ENCODE results near the gene CGB2. TPM values are rescaled to one million over a fixed set of nuclear protein-coding genes. Genes with fewer than 3 reads are reported as not detected.
"Not testable (repeated sequence)": the region's sequence is repeated elsewhere in the genome, so short reads cannot be mapped to it uniquely, and the experiment has no call there.

CGB2 gene
- total and polyA plus RNA-seq, 9 of the 15 experiments (the other 6 are each of a cell fraction or from before 2014, with no cell fraction given): 0.22 TPM; not detected in 8

- peaks cover 0 to 7% of the 10 kb centered on the region in 2 experiments; a peak in 2 of 5 replicates for H3K4me1 ChIP-seq (replicated peaks in 1 of 2; ENCODE audit: control insufficient read depth in 2 of 2, insufficient read depth in 2 of 2, low read length in 2 of 2)
- 5% methylated on average over 17 of the region's 17 CpGs for WGBS (ENCODE audit: insufficient coverage, low coverage, missing lambda C conversion rate)
- no peak overlapping the region for H3K4me2 ChIP-seq (ENCODE audit: insufficient read depth, low read length)
- intact Hi-C loops (cut with micrococcal nuclease): no loop called here
- no peak for ATAC-seq
- TF ChIP-seq XRCC5 (IDR thresholded peaks at IDR 0.05; ENCODE audit: low read depth, low read length) (no peak), TAF9B (IDR thresholded peaks at IDR 0.05; ENCODE audit: partially characterized antibody) (no peak), ELF4 (CRISPR knock-in tag; IDR thresholded peaks at IDR 0.05) (no peak), RREB1 (CRISPR knock-in tag; IDR thresholded peaks at IDR 0.05) (no peak), ZNF507 (tag; conservative IDR thresholded peaks at IDR 0.05) (no peak), ZNF124 (CRISPR knock-in tag; IDR thresholded peaks at IDR 0.05) (no peak), ZBTB1 (CRISPR knock-in tag; IDR thresholded peaks at IDR 0.05; ENCODE audit: borderline replicate concordance, low read depth) (no peak), CBX5 (IDR thresholded peaks at IDR 0.05; ENCODE audit: borderline replicate concordance, low read depth) (no peak), NCOA4 (IDR thresholded peaks at IDR 0.05; ENCODE audit: partially characterized antibody) (no peak), CREM (IDR thresholded peaks at IDR 0.05; ENCODE audit: low read depth) (no peak), MAFG (tag; conservative IDR thresholded peaks at IDR 0.05) (no peak)
- no peak for DNase-seq (ENCODE audit: extremely low read depth in 1 of 4, low spot score in 3 of 4)
- no TSS peak for BruUV-seq (replicated peaks)
- no peak overlapping the region for H3K4me3 ChIP-seq
- ChIA-PET POLR2A (no interaction called here), CTCF (ENCODE audit: low intra/inter-chr PET ratio) (no interaction called here)
- H3K9ac ChIP-seq (ENCODE audit: insufficient read depth in 1 of 2, low read depth in 2 of 2, low read length in 2 of 2): peak overlapping the region in 1 of 2 experiments; percentile 26; a peak in 1 of 4 replicates
- no peaks in the 10 kb centered on the region; a peak in 1 of 5 replicates for H3K27me3 ChIP-seq (ENCODE audit: control insufficient read depth in 2 of 2, insufficient read depth in 2 of 2, low read length in 2 of 2)
- H3K79me2 ChIP-seq (ENCODE audit: control insufficient read depth, insufficient read depth, low read length): no peaks in the 10 kb centered on the region
- in situ Hi-C loops (cut with MboI): no loop called here
- no peaks in the 10 kb centered on the region for H4K20me1 ChIP-seq (replicated peaks; ENCODE audit: control insufficient read depth, insufficient read depth, low read length)
- no peaks in the 10 kb centered on the region for H3K36me3 ChIP-seq (ENCODE audit: control insufficient read depth, insufficient read depth, low read length)
- no peak overlapping the region for H3K27ac ChIP-seq (ENCODE audit: extremely low read depth, low read depth, low read length)
- no peaks in the 10 kb centered on the region for H3K9me1 ChIP-seq (ENCODE audit: control insufficient read depth, insufficient read depth, low read length)
- no peak for FAIRE-seq
- no peak overlapping the region for H2AFZ ChIP-seq (ENCODE audit: low read depth, low read length)
- H3K9me3 ChIP-seq (replicated peaks; ENCODE audit: control insufficient read depth, insufficient read depth, low read depth, low read length): no peaks in the 10 kb centered on the region
Observed at GRCh38 chr19:49042177-49042576, 10.5 kb downstream of the CGB2 start.

GRCh38 chr19:49042666-49043065 lies 11.0 kb downstream of the CGB2 start:
- H3K4me1 ChIP-seq (replicated peaks in 1 of 2; ENCODE audit: control insufficient read depth in 2 of 2, insufficient read depth in 2 of 2, low read length in 2 of 2); H2AFZ ChIP-seq (ENCODE audit: low read depth, low read length); H3K79me2 ChIP-seq (ENCODE audit: control insufficient read depth, insufficient read depth, low read length); H3K4me3 ChIP-seq; H3K36me3 ChIP-seq (ENCODE audit: control insufficient read depth, insufficient read depth, low read length); BruUV-seq (replicated peaks); H3K27me3 ChIP-seq (ENCODE audit: control insufficient read depth in 2 of 2, insufficient read depth in 2 of 2, low read length in 2 of 2); intact Hi-C loops (cut with micrococcal nuclease); H3K9me1 ChIP-seq (ENCODE audit: control insufficient read depth, insufficient read depth, low read length); POLR2A ChIA-PET; H3K9me3 ChIP-seq (replicated peaks; ENCODE audit: control insufficient read depth, insufficient read depth, low read depth, low read length); DNase-seq (ENCODE audit: extremely low read depth in 1 of 4, low spot score in 3 of 4); H3K9ac ChIP-seq (ENCODE audit: insufficient read depth in 1 of 2, low read depth in 2 of 2, low read length in 2 of 2); in situ Hi-C loops (cut with MboI); H3K4me2 ChIP-seq (ENCODE audit: insufficient read depth, low read length); ATAC-seq; FAIRE-seq; H4K20me1 ChIP-seq (replicated peaks; ENCODE audit: control insufficient read depth, insufficient read depth, low read length); CTCF ChIA-PET (ENCODE audit: low intra/inter-chr PET ratio); H3K27ac ChIP-seq (ENCODE audit: extremely low read depth, low read depth, low read length): not testable (repeated sequence)
- 0% methylated on average over 1 of the region's 4 CpGs for WGBS (ENCODE audit: insufficient coverage, low coverage, missing lambda C conversion rate)

All from K562 (cell line).